ENCODE results near the gene CHST11. TPM values are rescaled to one million over a fixed set of nuclear protein-coding genes. Genes with fewer than 3 reads are reported as not detected.

Gene CHST11
- total and polyA plus RNA-seq, 2 donors from 2014 or later = 2.0 to 23.3 TPM

- no peaks in the 10 kb centered on the region for H3K9me3 ChIP-seq (ENCODE audit: control insufficient read depth in 2 of 3, insufficient read depth in 1 of 3, low read length in 3 of 3)
- no peak overlapping the region for H3K4me3 ChIP-seq (ENCODE audit: low read length in 3 of 3)
- H3K4me1 ChIP-seq (ENCODE audit: control insufficient read depth in 2 of 3, insufficient read depth in 2 of 3, low read depth in 1 of 3, low read length in 3 of 3) = no peaks in the 10 kb centered on the region
- intact Hi-C loops (cut with DNase I) = no loop called here
- H3K36me3 ChIP-seq (ENCODE audit: control insufficient read depth in 2 of 3, insufficient read depth in 3 of 3, low read length in 3 of 3) = no peaks in the 10 kb centered on the region
- TF ChIP-seq CTCF (IDR thresholded peaks at IDR 0.05; ENCODE audit: borderline replicate concordance, extremely low read depth, insufficient read depth) = no peak
- FAIRE-seq (no peak), DNase-seq (no peak)
- no peaks in the 10 kb centered on the region for H3K27me3 ChIP-seq (ENCODE audit: control insufficient read depth, insufficient read depth, low read length)
- H3K27ac ChIP-seq (ENCODE audit: low read depth in 2 of 2, low read length in 2 of 2) = no peak overlapping the region
- no peak overlapping the region for H3K9ac ChIP-seq (ENCODE audit: low read length in 3 of 3)
These were observed 88.1 kb downstream of the CHST11 start for GRCh38 chr12:104544836-104545235.

- no peaks in the 10 kb centered on the region for H3K27me3 ChIP-seq (ENCODE audit: control insufficient read depth, insufficient read depth, low read length)
- no peaks in the 10 kb centered on the region for H3K9me3 ChIP-seq (ENCODE audit: control insufficient read depth in 2 of 3, insufficient read depth in 1 of 3, low read length in 3 of 3)
- FAIRE-seq (no peak), DNase-seq (no peak)
- H3K4me1 ChIP-seq (ENCODE audit: control insufficient read depth in 2 of 3, insufficient read depth in 2 of 3, low read depth in 1 of 3, low read length in 3 of 3) = peaks cover 0 to 1% (median 0%) of the 10 kb centered on the region in 3 donors
- no peak for TF ChIP-seq CTCF (IDR thresholded peaks at IDR 0.05; ENCODE audit: borderline replicate concordance, extremely low read depth, insufficient read depth)
- no peaks in the 10 kb centered on the region for H3K36me3 ChIP-seq (ENCODE audit: control insufficient read depth in 2 of 3, insufficient read depth in 3 of 3, low read length in 3 of 3)
- no peak overlapping the region for H3K9ac ChIP-seq (ENCODE audit: low read length in 3 of 3)
- no peak overlapping the region for H3K4me3 ChIP-seq (ENCODE audit: low read length in 3 of 3)
- intact Hi-C loops (cut with DNase I) = no loop called here
- no peak overlapping the region for H3K27ac ChIP-seq (ENCODE audit: low read depth in 2 of 2, low read length in 2 of 2)
These were observed 89.8 kb downstream of the CHST11 start for GRCh38 chr12:104546575-104546974.

DNA sequence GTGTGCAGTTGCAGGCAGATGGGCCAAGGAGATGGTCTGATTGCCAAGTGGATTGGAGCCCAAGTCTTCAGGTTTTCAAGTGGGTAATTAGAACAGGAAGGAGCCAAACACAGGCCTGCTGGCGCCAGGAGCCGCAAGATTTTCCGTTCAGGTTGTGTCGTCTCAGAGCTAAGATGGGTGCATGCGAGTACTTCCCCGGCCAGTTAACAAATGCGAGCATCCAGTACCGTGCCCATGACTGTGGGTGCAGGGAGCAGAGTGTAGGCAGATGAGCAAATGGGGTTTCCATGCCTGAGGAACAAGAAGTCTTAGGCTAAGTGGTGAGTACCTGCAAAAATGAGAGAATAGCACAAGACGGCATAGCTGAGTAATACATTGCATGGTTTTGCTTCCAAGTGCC is 90.5 kb downstream of the CHST11 start:
- no peak for FAIRE-seq
- intact Hi-C loops (cut with DNase I) = no loop called here
- H3K4me1 ChIP-seq (ENCODE audit: control insufficient read depth in 2 of 3, insufficient read depth in 2 of 3, low read depth in 1 of 3, low read length in 3 of 3) = peaks cover 0 to 3% (median 0%) of the 10 kb centered on the region in 3 donors
- TF ChIP-seq CTCF (IDR thresholded peaks at IDR 0.05; ENCODE audit: borderline replicate concordance, extremely low read depth, insufficient read depth) = no peak
- H3K36me3 ChIP-seq (ENCODE audit: control insufficient read depth in 2 of 3, insufficient read depth in 3 of 3, low read length in 3 of 3) = no peaks in the 10 kb centered on the region
- no peak overlapping the region for H3K27ac ChIP-seq (ENCODE audit: low read depth in 2 of 2, low read length in 2 of 2)
- no peaks in the 10 kb centered on the region for H3K9me3 ChIP-seq (ENCODE audit: control insufficient read depth in 2 of 3, insufficient read depth in 1 of 3, low read length in 3 of 3)
- no peak overlapping the region for H3K9ac ChIP-seq (ENCODE audit: low read length in 3 of 3)
- no peak for DNase-seq
- no peaks in the 10 kb centered on the region for H3K27me3 ChIP-seq (ENCODE audit: control insufficient read depth, insufficient read depth, low read length)
- H3K4me3 ChIP-seq (ENCODE audit: low read length in 3 of 3) = no peak overlapping the region
